ENCODE data around the gene BAIAP2L2. TPM values are rescaled to one million over a fixed set of nuclear protein-coding genes. Genes with fewer than 3 reads are reported as not detected.

Gene BAIAP2L2
- total and polyA plus RNA-seq, 2 donors (not counting 1 experiment from before 2014, with no cell fraction given) = 0.96 to 1.2 TPM

DNA sequence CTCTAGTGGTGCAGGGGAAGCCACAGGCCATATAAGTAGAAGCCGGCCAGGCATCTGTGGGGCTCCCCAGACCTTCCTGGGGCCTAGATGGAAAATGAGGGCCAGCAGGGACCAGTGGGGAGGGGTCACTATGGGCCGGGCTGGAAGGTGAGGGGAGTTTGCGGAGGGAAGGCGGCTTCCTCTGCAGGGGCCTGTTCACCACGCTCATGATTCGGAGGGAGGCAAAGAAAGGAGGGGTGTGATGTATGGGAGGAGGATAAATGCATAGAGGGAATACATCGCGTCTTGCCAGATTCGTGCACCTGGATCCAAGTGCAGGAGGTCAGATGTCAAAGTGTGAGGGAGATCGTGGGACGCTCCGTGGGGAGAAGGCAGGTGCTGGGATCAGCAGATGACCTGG lies 33.4 kb downstream of the BAIAP2L2 start:
- no peak overlapping the region for H3K27ac ChIP-seq (ENCODE audit: low read length in 2 of 2)
- H3K4me3 Mint-ChIP-seq = no peak overlapping the region
- peaks cover 7 to 10% of the 10 kb centered on the region in 2 donors for H3K4me1 ChIP-seq (ENCODE audit: control insufficient read depth in 2 of 2, insufficient read depth in 2 of 2, low read length in 2 of 2)
- intact Hi-C loops (cut with micrococcal nuclease) = no loop called here
- peaks cover 5% of the 10 kb centered on the region for H3K4me1 Mint-ChIP-seq
- H2AFZ ChIP-seq (ENCODE audit: insufficient read depth, low read depth, low read length, poor library complexity, severe bottlenecking) = no peak overlapping the region
- no peak overlapping the region for H3K4me3 ChIP-seq (ENCODE audit: control extremely low read depth in 1 of 5, extremely low read depth in 1 of 5, insufficient read depth in 1 of 5, low read depth in 2 of 5, low read length in 4 of 5)
- no peak for ATAC-seq (ENCODE audit: low read depth)
- H3K9ac ChIP-seq (ENCODE audit: low read length) = no peak overlapping the region
- H3K4me2 ChIP-seq (replicated peaks; ENCODE audit: low read depth, low read length, poor library complexity, severe bottlenecking) = no peak overlapping the region
- H4K20me1 ChIP-seq (ENCODE audit: control insufficient read depth, insufficient read depth, low read length, poor library complexity, severe bottlenecking) = no peaks in the 10 kb centered on the region
- H3K79me2 ChIP-seq (ENCODE audit: control insufficient read depth, insufficient read depth, low read length) = no peaks in the 10 kb centered on the region
- no peaks in the 10 kb centered on the region for H3K9me3 Mint-ChIP-seq (ENCODE audit: insufficient read depth)
- no peak for DNase-seq
- H3K27me3 ChIP-seq (replicated peaks in 1 of 4; ENCODE audit: control extremely low read depth in 1 of 4, control insufficient read depth in 3 of 4, insufficient read depth in 4 of 4, low read length in 3 of 4) = peaks cover 0 to 15% (median 9%) of the 10 kb centered on the region in 4 experiments
- WGBS (ENCODE audit: insufficient coverage) = 91% methylated on average over 12 of the region's 12 CpGs
- CTCF ChIA-PET = no interaction called here
- peaks cover 10% of the 10 kb centered on the region for H3K27me3 Mint-ChIP-seq
- no peak overlapping the region for H3K27ac Mint-ChIP-seq
- no peaks in the 10 kb centered on the region for H3K9me3 ChIP-seq (ENCODE audit: control extremely low read depth in 1 of 3, control insufficient read depth in 2 of 3, insufficient read depth in 1 of 3, low read length in 2 of 3)
- TF ChIP-seq, protein P1, sequence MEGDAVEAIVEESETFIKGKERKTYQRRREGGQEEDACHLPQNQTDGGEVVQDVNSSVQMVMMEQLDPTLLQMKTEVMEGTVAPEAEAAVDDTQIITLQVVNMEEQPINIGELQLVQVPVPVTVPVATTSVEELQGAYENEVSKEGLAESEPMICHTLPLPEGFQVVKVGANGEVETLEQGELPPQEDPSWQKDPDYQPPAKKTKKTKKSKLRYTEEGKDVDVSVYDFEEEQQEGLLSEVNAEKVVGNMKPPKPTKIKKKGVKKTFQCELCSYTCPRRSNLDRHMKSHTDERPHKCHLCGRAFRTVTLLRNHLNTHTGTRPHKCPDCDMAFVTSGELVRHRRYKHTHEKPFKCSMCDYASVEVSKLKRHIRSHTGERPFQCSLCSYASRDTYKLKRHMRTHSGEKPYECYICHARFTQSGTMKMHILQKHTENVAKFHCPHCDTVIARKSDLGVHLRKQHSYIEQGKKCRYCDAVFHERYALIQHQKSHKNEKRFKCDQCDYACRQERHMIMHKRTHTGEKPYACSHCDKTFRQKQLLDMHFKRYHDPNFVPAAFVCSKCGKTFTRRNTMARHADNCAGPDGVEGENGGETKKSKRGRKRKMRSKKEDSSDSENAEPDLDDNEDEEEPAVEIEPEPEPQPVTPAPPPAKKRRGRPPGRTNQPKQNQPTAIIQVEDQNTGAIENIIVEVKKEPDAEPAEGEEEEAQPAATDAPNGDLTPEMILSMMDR (IDR thresholded peaks at IDR 0.05) = no peak
- TF ChIP-seq EZH2 (IDR thresholded peaks at IDR 0.05; ENCODE audit: borderline replicate concordance, insufficient read depth, low read depth, low read length, poor library complexity, severe bottlenecking) = no peak
- POLR2A ChIA-PET = no interaction called here
- H3K36me3 ChIP-seq (replicated peaks in 1 of 2; ENCODE audit: control extremely low read depth in 1 of 2, control insufficient read depth in 1 of 2, extremely low read depth in 1 of 2, insufficient read depth in 2 of 2, low read length in 1 of 2) = peaks cover 0 to 23% of the 10 kb centered on the region in 2 experiments

DNA sequence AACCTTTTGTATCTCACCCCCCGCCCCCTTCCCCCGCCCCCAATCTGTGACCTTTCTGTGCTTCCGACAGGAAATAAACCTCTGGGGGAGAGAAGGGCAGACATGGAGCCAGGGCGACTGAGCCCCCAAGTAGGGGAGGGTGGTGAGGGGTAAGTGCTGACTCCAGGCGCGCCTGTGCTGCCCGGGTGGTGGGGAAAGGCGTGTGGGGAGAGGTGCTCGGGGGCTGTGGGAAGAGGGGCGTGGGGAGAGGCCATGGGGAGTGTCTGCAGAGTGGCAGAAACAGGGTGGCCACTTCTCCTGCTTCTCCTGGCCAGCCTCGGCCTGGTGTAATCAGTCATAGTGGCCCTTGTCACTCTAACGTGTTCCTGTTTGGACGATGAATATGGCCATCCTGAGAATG lies 34.5 kb downstream of the BAIAP2L2 start:
- H3K36me3 ChIP-seq (replicated peaks in 1 of 2; ENCODE audit: control extremely low read depth in 1 of 2, control insufficient read depth in 1 of 2, extremely low read depth in 1 of 2, insufficient read depth in 2 of 2, low read length in 1 of 2) = peaks cover 0 to 33% of the 10 kb centered on the region in 2 experiments
- H4K20me1 ChIP-seq (ENCODE audit: control insufficient read depth, insufficient read depth, low read length, poor library complexity, severe bottlenecking) = no peaks in the 10 kb centered on the region
- no peak for DNase-seq
- intact Hi-C loops (cut with micrococcal nuclease) = no loop called here
- no peak overlapping the region for H3K4me2 ChIP-seq (replicated peaks; ENCODE audit: low read depth, low read length, poor library complexity, severe bottlenecking)
- Mint-ChIP-seq H3K27me3 (peaks cover 10% of the 10 kb centered on the region), H3K27ac (no peak overlapping the region), H3K9me3 (ENCODE audit: insufficient read depth) (no peaks in the 10 kb centered on the region), H3K4me3 (no peak overlapping the region), H3K4me1 (no peaks in the 10 kb centered on the region)
- no peaks in the 10 kb centered on the region for H3K9me3 ChIP-seq (ENCODE audit: control extremely low read depth in 1 of 3, control insufficient read depth in 2 of 3, insufficient read depth in 1 of 3, low read length in 2 of 3)
- TF ChIP-seq EZH2 (IDR thresholded peaks at IDR 0.05; ENCODE audit: borderline replicate concordance, insufficient read depth, low read depth, low read length, poor library complexity, severe bottlenecking) = no peak
- TF ChIP-seq, protein P1 (IDR thresholded peaks at IDR 0.05) = no peak
- no peaks in the 10 kb centered on the region for H3K79me2 ChIP-seq (ENCODE audit: control insufficient read depth, insufficient read depth, low read length)
- peaks cover 0 to 2% of the 10 kb centered on the region in 2 donors for H3K4me1 ChIP-seq (ENCODE audit: control insufficient read depth in 2 of 2, insufficient read depth in 2 of 2, low read length in 2 of 2)
- no peak overlapping the region for H3K9ac ChIP-seq (ENCODE audit: low read length)
- WGBS (ENCODE audit: insufficient coverage) = over 99% methylated on average over 9 of the region's 13 CpGs
- peaks cover 0 to 8% (median 3%) of the 10 kb centered on the region in 4 experiments for H3K27me3 ChIP-seq (replicated peaks in 1 of 4; ENCODE audit: control extremely low read depth in 1 of 4, control insufficient read depth in 3 of 4, insufficient read depth in 4 of 4, low read length in 3 of 4)
- CTCF ChIA-PET = no interaction called here
- no peak overlapping the region for H3K27ac ChIP-seq (ENCODE audit: low read length in 2 of 2)
- no peak overlapping the region for H2AFZ ChIP-seq (ENCODE audit: insufficient read depth, low read depth, low read length, poor library complexity, severe bottlenecking)
- no peak overlapping the region for H3K4me3 ChIP-seq (ENCODE audit: control extremely low read depth in 1 of 5, extremely low read depth in 1 of 5, insufficient read depth in 1 of 5, low read depth in 2 of 5, low read length in 4 of 5)
- no peak for ATAC-seq (ENCODE audit: low read depth)
- POLR2A ChIA-PET = no interaction called here

Measured in B cell (primary cell).